ENCODE measurements around the gene POLR3B. TPM values are rescaled to one million over a fixed set of nuclear protein-coding genes. Genes with fewer than 3 reads are reported as not detected.
A peak's percentile ranks its signal among the peaks of the same experiment; 100 is the strongest.

POLR3B gene
- total RNA-seq (2014; rRNA removed; shearing (Covaris generic)) (14.7 and 18.1 TPM in 2 replicates), total RNA-seq (2022) (14.3 and 17.6 TPM in 2 replicates), Bru-seq, nascent RNA (percentile 76 among the genes with signal in this experiment), BruChase-seq, experiment 1, labeled RNA remaining after a 6-hour chase (percentile 59 among the genes with signal in this experiment), BruChase-seq, experiment 2, labeled RNA remaining after a 2-hour chase (percentile 65 among the genes with signal in this experiment)
- long read RNA-seq, full-length matches to known transcripts: 10 of 40 reads
- long read RNA-seq, partial matches to known transcripts: 28 of 40 reads
- long read RNA-seq, other reads (novel, unspliced or antisense): 2 of 40 reads

- no TSS peak for BruUV-seq (replicated peaks)
- CTCF ChIA-PET (ENCODE audit: unreplicated experiment): interaction anchor here (0.5 to 1.1 kb wide), 5 partner anchors 56 to 598 kb away, joined by 3 to 5 read pairs (median 3); partner anchors contain the start of gene TMEM263
- POLR2A ChIA-PET: interaction anchor here (0.6 to 2.1 kb wide), 25 partner anchors 10 to 796 kb away, joined by 3 to 11 read pairs (median 3); partner anchors contain the start of gene TMEM263
- Histone ChIP-seq H3K4me3 (ENCODE audit: low read depth, low read length, poor library complexity, severe bottlenecking) (peak within 1 kb of the TSS; percentile 80), H3K36me3 (ENCODE audit: insufficient read depth, low read length) (peaks cover 9% of the 10 kb centered on the region; the same call in 1 of the 2 replicates), H3K9me3 (ENCODE audit: low read length) (no peaks in the 10 kb centered on the region), H3K79me2 (ENCODE audit: insufficient read depth, low read depth, low read length) (peaks cover 30% of the 10 kb centered on the region), H2AFZ (ENCODE audit: low read length) (peak within 1 kb of the TSS; percentile 70; the same call in 1 of the 2 replicates), H3K9me2 (ENCODE audit: insufficient read depth, low read length) (no peaks in the 10 kb centered on the region), H3K4me1 (ENCODE audit: insufficient read depth, low read length, poor library complexity, severe bottlenecking) (peaks cover 12% of the 10 kb centered on the region), H3K27ac (ENCODE audit: low read depth, low read length, poor library complexity, severe bottlenecking) (peak within 1 kb of the TSS; percentile 62), H4K20me1 (ENCODE audit: insufficient read depth, low read length) (no peaks in the 10 kb centered on the region), H3K4me2 (ENCODE audit: low read length) (peak within 1 kb of the TSS; percentile 69)
- peak; percentile 89 for TF ChIP-seq CTCF (conservative IDR thresholded peaks at IDR 0.05; ENCODE audit: low read length)
- TF ChIP-seq EZH2phosphoT487 (IDR thresholded peaks at IDR 0.05; ENCODE audit: borderline replicate concordance, low read depth, low read length): no peak
- intact Hi-C loops (cut with micrococcal nuclease; ENCODE audit: unreplicated experiment): loop anchor here (2.0 to 10.0 kb wide), 5 partner anchors 55 to 597 kb away; partner anchors contain the start of genes CKAP4, TCP11L2 and TMEM263
- DNase-seq (ENCODE audit: low spot score): peak; percentile 97
These were observed at the start of gene POLR3B for GRCh38 chr12:106357549-106358395. Gene POLR3B (plus strand): TSS chr12:106357748. CDS start chr12:106357880, 132 bp downstream.

- H3K79me2 ChIP-seq (ENCODE audit: insufficient read depth, low read depth, low read length): no peaks in the 10 kb centered on the region
- intact Hi-C loops (cut with micrococcal nuclease; ENCODE audit: unreplicated experiment): no loop called here
- H3K4me3 ChIP-seq (ENCODE audit: low read depth, low read length, poor library complexity, severe bottlenecking): no peak overlapping the region
- no peaks in the 10 kb centered on the region for H3K9me3 ChIP-seq (ENCODE audit: low read length)
- no peak overlapping the region for H3K4me2 ChIP-seq (ENCODE audit: low read length)
- no peaks in the 10 kb centered on the region for H3K36me3 ChIP-seq (ENCODE audit: insufficient read depth, low read length)
- POLR2A ChIA-PET: interaction anchor here (0.6 to 1.4 kb wide), 3 partner anchors 10 to 71 kb away, joined by 4 to 6 read pairs (median 4); no protein-coding TSS in a partner anchor
- H2AFZ ChIP-seq (ENCODE audit: low read length): no peak overlapping the region
- no TSS peak for BruUV-seq (replicated peaks)
- CTCF ChIA-PET (ENCODE audit: unreplicated experiment): no interaction called here
- H3K4me1 ChIP-seq (ENCODE audit: insufficient read depth, low read length, poor library complexity, severe bottlenecking): peaks cover 35% of the 10 kb centered on the region
- no peak for TF ChIP-seq CTCF (conservative IDR thresholded peaks at IDR 0.05; ENCODE audit: low read length)
- TF ChIP-seq EZH2phosphoT487 (IDR thresholded peaks at IDR 0.05; ENCODE audit: borderline replicate concordance, low read depth, low read length): no peak
- no peaks in the 10 kb centered on the region for H3K9me2 ChIP-seq (ENCODE audit: insufficient read depth, low read length)
- H3K27ac ChIP-seq (ENCODE audit: low read depth, low read length, poor library complexity, severe bottlenecking): no peak overlapping the region
- no peak for DNase-seq (ENCODE audit: low spot score)
- H4K20me1 ChIP-seq (ENCODE audit: insufficient read depth, low read length): no peaks in the 10 kb centered on the region
These were observed 49.4 kb upstream of the POLR3B start for GRCh38 chr12:106308121-106308520.

Measured in OCI-LY7 (cell line).